ENCODE measurements around the gene FAM168A. TPM values are rescaled to one million over a fixed set of nuclear protein-coding genes. Genes with fewer than 3 reads are reported as not detected.

The FAM168A gene
- total and polyA plus RNA-seq, 9 of the 15 experiments (the other 6 are each of a cell fraction or from before 2014, with no cell fraction given): 0.44 to 7.2 (median 2.9) TPM

DNA sequence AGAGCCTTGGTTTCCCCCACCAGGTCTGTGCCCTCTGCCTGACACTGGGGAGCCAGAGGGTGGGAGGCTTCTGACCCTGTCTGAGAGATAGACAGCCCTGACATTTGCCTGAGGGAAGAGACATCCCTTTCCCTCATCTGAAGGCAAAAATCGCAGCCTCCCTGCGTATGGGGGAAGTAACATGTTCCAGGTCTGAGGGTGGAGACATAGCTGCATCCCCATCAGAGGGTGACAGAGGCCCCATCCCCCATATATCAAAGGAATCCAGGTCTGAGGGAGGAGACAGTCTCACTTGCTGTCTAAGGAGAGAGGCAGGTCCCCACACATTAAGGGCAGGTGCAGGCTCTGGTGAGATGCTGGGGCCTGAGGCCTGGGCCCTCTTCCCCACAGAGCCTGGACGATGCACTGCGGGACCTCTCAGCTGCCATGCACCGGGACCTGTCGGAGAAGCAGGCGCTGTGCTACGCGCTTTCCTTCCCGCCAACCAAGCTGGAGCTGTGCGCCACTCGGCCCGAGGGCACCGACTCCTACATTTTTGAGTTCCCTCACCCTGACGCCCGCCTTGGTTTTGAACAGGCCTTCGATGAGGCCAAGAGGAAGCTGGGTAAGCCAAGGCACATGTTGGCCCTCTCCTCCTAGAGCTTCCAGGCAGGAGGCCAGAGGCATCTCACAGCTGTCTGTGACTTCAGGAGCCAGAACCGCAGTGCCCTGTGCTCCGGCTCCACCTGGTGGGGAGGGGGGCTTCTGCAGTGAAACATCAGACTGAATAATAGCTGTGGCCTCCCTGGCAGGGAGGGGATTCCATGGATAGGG is 237.8 kb downstream of the FAM168A start (continued):
- TF ChIP-seq, protein P1, sequence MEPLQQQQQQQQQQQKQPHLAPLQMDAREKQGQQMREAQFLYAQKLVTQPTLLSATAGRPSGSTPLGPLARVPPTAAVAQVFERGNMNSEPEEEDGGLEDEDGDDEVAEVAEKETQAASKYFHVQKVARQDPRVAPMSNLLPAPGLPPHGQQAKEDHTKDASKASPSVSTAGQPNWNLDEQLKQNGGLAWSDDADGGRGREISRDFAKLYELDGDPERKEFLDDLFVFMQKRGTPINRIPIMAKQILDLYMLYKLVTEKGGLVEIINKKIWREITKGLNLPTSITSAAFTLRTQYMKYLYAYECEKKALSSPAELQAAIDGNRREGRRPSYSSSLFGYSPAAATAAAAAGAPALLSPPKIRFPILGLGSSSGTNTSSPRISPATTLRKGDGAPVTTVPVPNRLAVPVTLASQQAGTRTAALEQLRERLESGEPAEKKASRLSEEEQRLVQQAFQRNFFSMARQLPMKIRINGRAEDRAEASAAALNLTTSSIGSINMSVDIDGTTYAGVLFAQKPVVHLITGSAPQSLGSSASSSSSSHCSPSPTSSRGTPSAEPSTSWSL (CRISPR knock-in tag; IDR thresholded peaks at IDR 0.05; ENCODE audit: borderline replicate concordance): no peak
- TF ChIP-seq ZC3H11A (IDR thresholded peaks at IDR 0.05; ENCODE audit: low read depth, low read length) (no peak), SMC3 (conservative IDR thresholded peaks at IDR 0.05; ENCODE audit: insufficient read depth, low read depth, low read length) (peak; percentile 48; the same call in 1 of the 2 replicates), RAD21 (CRISPR knock-in tag; conservative IDR thresholded peaks at IDR 0.05 in 1 of 2, IDR thresholded peaks at IDR 0.05 in 1 of 2) (peak in 1 of 2 experiments; percentile 43; a peak in 2 of 4 replicates), SP2 (IDR thresholded peaks at IDR 0.05; ENCODE audit: extremely low read depth, low read depth, low read length, poor library complexity, severe bottlenecking) (no peak), HDAC8 (tag; IDR thresholded peaks at IDR 0.05) (no peak)

DNA sequence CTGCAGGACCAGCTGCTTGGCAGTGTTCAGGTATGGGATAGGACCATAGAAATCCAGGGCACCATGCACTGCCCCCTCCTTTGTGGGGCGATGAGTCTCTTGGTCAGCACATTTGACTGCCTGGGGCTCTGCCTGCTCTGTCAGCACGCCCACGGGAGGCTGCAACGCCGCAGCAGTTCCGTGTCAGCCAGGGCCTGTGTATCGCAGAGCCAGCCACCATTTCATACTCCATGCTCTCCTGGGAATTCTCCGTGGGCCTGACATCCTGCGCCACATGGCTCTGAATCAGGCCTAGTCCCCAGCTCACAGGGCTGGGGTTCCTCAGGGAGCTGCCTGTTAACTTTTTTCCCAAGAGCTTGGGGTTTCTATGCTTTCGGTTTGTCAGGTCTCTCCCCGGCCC is 238.6 kb downstream of the FAM168A start:
- CTCF ChIA-PET (ENCODE audit: low intra/inter-chr PET ratio): no interaction called here
- Histone ChIP-seq H3K27ac (ENCODE audit: extremely low read depth, low read depth, low read length) (no peak overlapping the region), H3K36me3 (ENCODE audit: control insufficient read depth, insufficient read depth, low read length) (no peaks in the 10 kb centered on the region), H3K27me3 (ENCODE audit: control insufficient read depth in 2 of 2, insufficient read depth in 2 of 2, low read length in 2 of 2) (peaks cover 15 to 54% of the 10 kb centered on the region in 2 experiments), H4K20me1 (replicated peaks; ENCODE audit: control insufficient read depth, insufficient read depth, low read length) (peaks cover 14% of the 10 kb centered on the region), H3K4me1 (replicated peaks in 1 of 2; ENCODE audit: control insufficient read depth in 2 of 2, insufficient read depth in 2 of 2, low read length in 2 of 2) (peaks cover 0 to 30% of the 10 kb centered on the region in 2 experiments; a peak in 3 of 5 replicates), H3K9me3 (replicated peaks; ENCODE audit: control insufficient read depth, insufficient read depth, low read depth, low read length) (no peaks in the 10 kb centered on the region), H3K4me3 (no peak overlapping the region), H3K4me2 (ENCODE audit: insufficient read depth, low read length) (no peak overlapping the region), H3K9ac (ENCODE audit: insufficient read depth in 1 of 2, low read depth in 2 of 2, low read length in 2 of 2) (peak overlapping the region in 1 of 2 experiments; percentile 81; a peak in 2 of 4 replicates), H3K79me2 (ENCODE audit: control insufficient read depth, insufficient read depth, low read length) (no peaks in the 10 kb centered on the region), H2AFZ (ENCODE audit: low read depth, low read length) (peak overlapping the region; percentile 12; the same call in 1 of the 2 replicates), H3K9me1 (ENCODE audit: control insufficient read depth, insufficient read depth, low read length) (peaks cover 6% of the 10 kb centered on the region)
- ATAC-seq (no peak), FAIRE-seq (no peak), DNase-seq (ENCODE audit: extremely low read depth in 1 of 4, low spot score in 3 of 4) (no peak)
- BruUV-seq (replicated peaks): no TSS peak
- in situ Hi-C loops (cut with MboI): no loop called here
- intact Hi-C loops (cut with micrococcal nuclease): no loop called here
- TF ChIP-seq HLTF (IDR thresholded peaks at IDR 0.05) (no peak), EGR1 (conservative IDR thresholded peaks at IDR 0.05) (peak; percentile 72)
- POLR2A ChIA-PET: interaction anchor here (0.6 to 1.5 kb wide), 3 partner anchors 8 to 99 kb away, joined by 3 to 4 read pairs (median 3); no protein-coding TSS in a partner anchor
- 23% methylated on average over 11 of the region's 11 CpGs for WGBS (ENCODE audit: insufficient coverage, low coverage, missing lambda C conversion rate)
